ENCODE measurements around the gene CSH1.
A peak's percentile ranks its signal among the peaks of the same experiment; 100 is the strongest.
"Not testable (repeated sequence)": the region's sequence is repeated elsewhere in the genome, so short reads cannot be mapped to it uniquely, and the experiment has no call there.

The CSH1 gene

GRCh38 chr17:63928172-63928666 lies 31.8 kb upstream of the CSH1 start:
- no peak for TF ChIP-seq CTCF (IDR thresholded peaks at IDR 0.05; ENCODE audit: insufficient read depth, low read depth, low read length, missing control alignments)
- no peak for DNase-seq (ENCODE audit: low read depth)
- no peak overlapping the region for H3K4me3 ChIP-seq (ENCODE audit: low read length)

GRCh38 chr17:63927464-63928171 lies 31.2 kb upstream of the CSH1 start:
- H3K4me3 ChIP-seq (ENCODE audit: low read length) = no peak overlapping the region

GRCh38 chr17:63926164-63926563 lies 29.8 kb upstream of the CSH1 start:
- no peak for DNase-seq (ENCODE audit: low read depth)
- H3K4me3 ChIP-seq (ENCODE audit: low read length) = no peak overlapping the region
- TF ChIP-seq CTCF (IDR thresholded peaks at IDR 0.05; ENCODE audit: insufficient read depth, low read depth, low read length, missing control alignments) = no peak

More at GRCh38 chr17:63927464-63928171, 31.2 kb upstream of the CSH1 start:
- TF ChIP-seq CTCF (IDR thresholded peaks at IDR 0.05; ENCODE audit: insufficient read depth, low read depth, low read length, missing control alignments) = no peak
- no peak for DNase-seq (ENCODE audit: low read depth)

- H3K4me3 ChIP-seq (ENCODE audit: low read length) = no peak overlapping the region
- no peak for TF ChIP-seq CTCF (IDR thresholded peaks at IDR 0.05; ENCODE audit: insufficient read depth, low read depth, low read length, missing control alignments)
- DNase-seq (ENCODE audit: low read depth) = no peak
Measured at GRCh38 chr17:63925615-63926014, 29.2 kb upstream of the CSH1 start.

- not testable (repeated sequence) for H3K4me3 ChIP-seq (ENCODE audit: low read length); DNase-seq (ENCODE audit: low read depth)
Measured at GRCh38 chr17:63922402-63922801, 26.0 kb upstream of the CSH1 start.

- not testable (repeated sequence) for H3K4me3 ChIP-seq (ENCODE audit: low read length); DNase-seq (ENCODE audit: low read depth)
Measured at GRCh38 chr17:63920779-63921178, 24.4 kb upstream of the CSH1 start.

- not testable (repeated sequence) for H3K4me3 ChIP-seq (ENCODE audit: low read length); DNase-seq (ENCODE audit: low read depth)
Measured at GRCh38 chr17:63920050-63920449, 23.7 kb upstream of the CSH1 start.

- peak; percentile 65 for DNase-seq (ENCODE audit: low read depth)
- TF ChIP-seq CTCF (IDR thresholded peaks at IDR 0.05; ENCODE audit: insufficient read depth, low read depth, low read length, missing control alignments) = peak; percentile 98
- no peak overlapping the region for H3K4me3 ChIP-seq (ENCODE audit: low read length)
Measured at GRCh38 chr17:63919311-63919723, 22.9 kb upstream of the CSH1 start.

GRCh38 chr17:63918789-63919305 lies 22.5 kb upstream of the CSH1 start, which contains the start of gene GH1:
Gene GH1 (minus strand): TSS chr17:63918839. CDS start chr17:63918776, 63 bp downstream.
- not testable (repeated sequence) for DNase-seq (ENCODE audit: low read depth); H3K4me3 ChIP-seq (ENCODE audit: low read length)

Measured in epithelial cell of esophagus (primary cell).